Measurements from ENCODE around the gene TMEM98.
"Not testable (repeated sequence)": the region's sequence is repeated elsewhere in the genome, so short reads cannot be mapped to it uniquely, and the experiment has no call there.

Gene TMEM98

DNA sequence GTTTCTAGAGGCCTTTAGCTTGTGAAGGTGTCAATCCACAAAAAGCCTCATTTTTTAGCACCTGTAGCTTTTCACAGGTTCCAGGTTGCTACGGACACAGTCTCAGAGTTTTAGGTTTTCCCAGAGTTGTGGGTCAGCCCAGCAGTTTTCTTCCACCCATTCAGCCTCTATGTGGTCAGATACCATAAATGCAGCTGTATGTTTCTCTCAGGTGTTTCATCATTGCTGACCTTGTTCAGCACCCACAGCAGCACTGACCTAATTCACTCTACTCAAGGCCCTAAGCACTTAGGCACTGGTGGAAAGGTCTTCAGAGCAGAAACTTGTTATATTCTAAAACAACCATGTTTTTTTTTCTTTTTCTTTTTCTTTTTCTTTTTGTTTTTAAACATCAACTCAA is 48.7 kb downstream of the TMEM98 start:
- no peak for DNase-seq (ENCODE audit: low read depth in 2 of 3, low spot score in 1 of 3)

- DNase-seq (ENCODE audit: low read depth in 2 of 3, low spot score in 1 of 3), result no peak
These were observed 52.3 kb downstream of the TMEM98 start for GRCh38 chr17:32980230-32980629.

GRCh38 chr17:32981611-32982010 is 53.7 kb downstream of the TMEM98 start:
- not testable (repeated sequence) for DNase-seq (ENCODE audit: low read depth in 2 of 3, low spot score in 1 of 3)

GRCh38 chr17:32985050-32985756 is 57.2 kb downstream of the TMEM98 start:
- DNase-seq (ENCODE audit: low read depth in 2 of 3, low spot score in 1 of 3), result no peak

DNA sequence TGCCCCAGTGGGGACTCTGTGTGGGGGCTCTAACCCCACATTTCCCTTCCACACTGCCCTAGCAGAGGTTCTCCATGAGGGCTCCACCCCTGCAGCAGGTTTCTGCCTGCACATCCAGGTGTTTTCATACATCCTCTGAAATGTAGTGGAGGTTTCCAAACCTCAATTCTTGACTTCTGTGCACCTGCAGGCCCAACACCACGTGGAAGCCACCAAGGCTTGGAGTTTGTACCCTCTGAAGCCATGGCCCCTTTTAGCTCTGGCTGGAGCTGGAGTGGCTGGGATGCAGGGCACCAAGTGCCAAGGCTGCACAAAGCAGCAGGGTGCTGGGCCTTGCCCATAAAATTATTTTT is 59.5 kb downstream of the TMEM98 start:
- DNase-seq (ENCODE audit: low read depth in 2 of 3, low spot score in 1 of 3), result not testable (repeated sequence)

DNA sequence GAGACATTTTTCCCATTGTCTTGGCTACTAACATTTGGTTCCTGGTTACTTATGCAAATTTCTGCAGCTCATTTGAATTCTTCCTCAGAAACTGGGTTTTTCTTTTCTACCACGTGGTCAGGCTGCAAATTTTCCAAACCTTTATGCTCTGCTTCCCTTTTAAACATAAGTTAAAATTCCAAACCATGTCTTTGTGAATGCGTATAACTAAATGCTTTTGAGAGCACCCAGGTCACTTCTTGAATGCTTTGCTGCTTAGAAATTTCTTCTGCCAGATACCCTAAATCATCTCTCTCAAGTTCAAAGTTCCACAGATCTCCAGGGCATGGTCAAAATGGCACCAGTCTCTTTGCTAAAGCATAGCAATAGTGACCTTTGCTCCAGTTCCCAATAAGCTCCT is 59.9 kb downstream of the TMEM98 start:
- not testable (repeated sequence) for DNase-seq (ENCODE audit: low read depth in 2 of 3, low spot score in 1 of 3)

- DNase-seq (ENCODE audit: low read depth in 2 of 3, low spot score in 1 of 3), result no peak
These were observed 60.6 kb downstream of the TMEM98 start for GRCh38 chr17:32988481-32989101.

DNA sequence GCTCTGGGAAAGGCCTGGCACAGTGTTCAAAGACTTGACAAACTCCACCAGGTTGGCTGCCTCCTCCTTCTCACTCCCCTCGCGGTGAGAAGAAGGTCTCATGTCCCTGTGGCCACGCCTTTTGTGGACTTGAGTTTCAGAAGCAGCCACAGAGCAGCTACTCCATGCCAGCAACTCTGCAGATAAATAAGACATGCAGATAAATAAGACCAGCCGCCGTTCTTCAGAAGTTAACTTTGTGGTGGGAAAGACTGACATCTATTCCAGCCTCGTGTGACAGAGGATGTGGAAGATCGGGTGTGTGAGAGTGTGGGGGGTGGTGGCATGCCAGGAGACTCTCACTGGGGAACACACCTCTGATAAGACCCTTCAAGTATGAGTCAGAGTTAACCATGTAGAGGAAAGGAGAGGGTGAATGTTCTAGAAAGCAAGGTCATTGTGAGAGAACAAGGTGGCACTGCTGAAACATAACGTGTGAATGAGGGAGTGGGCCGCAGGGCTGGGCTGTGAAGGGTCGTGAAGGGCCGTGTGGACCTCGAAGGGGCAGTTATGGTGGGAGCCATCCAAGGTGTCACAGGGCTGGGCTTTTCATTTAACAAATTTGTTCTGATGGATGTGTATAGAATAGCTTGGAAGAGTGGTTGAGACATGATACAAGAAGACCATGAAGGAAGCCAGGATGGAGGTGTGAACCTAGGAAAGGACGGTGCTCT is 64.5 kb downstream of the TMEM98 start:
- DNase-seq (ENCODE audit: low read depth in 2 of 3, low spot score in 1 of 3), result no peak

- DNase-seq (ENCODE audit: low read depth in 2 of 3, low spot score in 1 of 3), result no peak
These were observed 66.0 kb downstream of the TMEM98 start for GRCh38 chr17:32993977-32994376.

Measured in stimulated activated CD4-positive, alpha-beta T cell treated with anti-CD3 and anti-CD28 coated beads, Interleukin-12 subunit alpha, Interleukin-12 subunit beta, amount 100 ng/mL, for 48 hours (primary cell).